OCI-LY1 (cell line): Measurements from ENCODE around the gene FAM13A.

Experiments
- EZH2 ChIP-seq: fragments of 200-600 bp; sonication (generic), shearing (Covaris generic); IDR thresholded peaks from 2 replicates; pipeline ENCODE4 v1.8.0; 2017; ENCODE audit warnings: borderline replicate concordance, mixed run types, mild to moderate bottlenecking, antibody characterized with exemption, low read length, moderate library complexity, mixed read lengths
- TF ChIP-seq, protein P1 (sequence below): fragments of 200-600 bp; sonication (generic), shearing (Covaris generic); IDR thresholded peaks from 2 replicates; pipeline ENCODE4 v1.5.1; 2017; ENCODE audit warnings: mild to moderate bottlenecking, antibody characterized with exemption, low read length, moderate library complexity, mixed read lengths

DNA sequence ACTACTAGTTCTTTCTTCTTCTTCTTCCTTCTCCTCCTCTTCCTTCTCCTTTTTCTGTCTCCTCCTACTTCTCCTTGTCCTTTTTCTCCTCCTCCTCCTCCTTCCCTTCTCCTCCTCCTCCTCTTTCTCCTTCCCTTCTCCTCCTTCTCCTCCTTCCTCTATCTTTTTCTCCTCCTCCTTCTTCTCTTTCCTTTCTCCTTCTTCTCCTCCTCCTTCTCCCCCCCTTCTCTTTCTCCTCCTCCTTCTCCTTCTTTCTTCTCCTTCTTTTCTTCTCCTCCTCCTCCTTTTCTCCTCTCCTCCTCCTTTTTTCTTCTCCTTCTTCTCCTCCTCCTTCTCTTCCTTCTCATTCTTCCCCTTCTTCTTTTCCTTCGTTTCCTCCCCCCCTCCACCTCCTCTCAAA is 337.6 kb downstream of the FAM13A start:
- TF ChIP-seq, protein P1, sequence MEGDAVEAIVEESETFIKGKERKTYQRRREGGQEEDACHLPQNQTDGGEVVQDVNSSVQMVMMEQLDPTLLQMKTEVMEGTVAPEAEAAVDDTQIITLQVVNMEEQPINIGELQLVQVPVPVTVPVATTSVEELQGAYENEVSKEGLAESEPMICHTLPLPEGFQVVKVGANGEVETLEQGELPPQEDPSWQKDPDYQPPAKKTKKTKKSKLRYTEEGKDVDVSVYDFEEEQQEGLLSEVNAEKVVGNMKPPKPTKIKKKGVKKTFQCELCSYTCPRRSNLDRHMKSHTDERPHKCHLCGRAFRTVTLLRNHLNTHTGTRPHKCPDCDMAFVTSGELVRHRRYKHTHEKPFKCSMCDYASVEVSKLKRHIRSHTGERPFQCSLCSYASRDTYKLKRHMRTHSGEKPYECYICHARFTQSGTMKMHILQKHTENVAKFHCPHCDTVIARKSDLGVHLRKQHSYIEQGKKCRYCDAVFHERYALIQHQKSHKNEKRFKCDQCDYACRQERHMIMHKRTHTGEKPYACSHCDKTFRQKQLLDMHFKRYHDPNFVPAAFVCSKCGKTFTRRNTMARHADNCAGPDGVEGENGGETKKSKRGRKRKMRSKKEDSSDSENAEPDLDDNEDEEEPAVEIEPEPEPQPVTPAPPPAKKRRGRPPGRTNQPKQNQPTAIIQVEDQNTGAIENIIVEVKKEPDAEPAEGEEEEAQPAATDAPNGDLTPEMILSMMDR, result no peak
- TF ChIP-seq EZH2, result no peak
